Fibroblast of skin of scalp (primary cell): Measurements from ENCODE around the gene DCP1B.

ENCODE experiments used
- DNase-seq: peaks from one replicate; pipeline ENCODE4 v3.0.0-alpha.2; 2013

Gene DCP1B

GRCh38 chr12:1918884-1919236 lies 85.4 kb downstream of the DCP1B start:
- DNase-seq, result no peak

GRCh38 chr12:1918081-1918883 lies 86.0 kb downstream of the DCP1B start, which contains the start of gene CACNA2D4:
Gene CACNA2D4 (minus strand): TSS chr12:1918652. CDS start chr12:1918473, 179 bp downstream.
- no peak for DNase-seq

GRCh38 chr12:1917172-1918070 lies 86.8 kb downstream of the DCP1B start:
- no peak for DNase-seq

- DNase-seq, result no peak
These were observed 87.7 kb downstream of the DCP1B start for GRCh38 chr12:1916371-1917171.

GRCh38 chr12:1915082-1915968 lies 88.9 kb downstream of the DCP1B start:
- no peak for DNase-seq

- DNase-seq, result no peak
These were observed 89.9 kb downstream of the DCP1B start for GRCh38 chr12:1914114-1914911.

- DNase-seq, result no peak
These were observed 90.7 kb downstream of the DCP1B start for GRCh38 chr12:1913377-1914113.

- no peak for DNase-seq
These were observed 91.5 kb downstream of the DCP1B start for GRCh38 chr12:1912580-1913376.

- no peak for DNase-seq
These were observed 92.4 kb downstream of the DCP1B start for GRCh38 chr12:1911598-1912575.

- DNase-seq, result no peak
These were observed 93.8 kb downstream of the DCP1B start for GRCh38 chr12:1910468-1910867.

- DNase-seq, result no peak
These were observed 95.5 kb downstream of the DCP1B start for GRCh38 chr12:1908758-1909157.

GRCh38 chr12:1907652-1908611 lies 96.3 kb downstream of the DCP1B start:
- DNase-seq, result no peak

GRCh38 chr12:1906579-1906978 lies 97.7 kb downstream of the DCP1B start:
- no peak for DNase-seq

GRCh38 chr12:1904875-1905274 lies 99.4 kb downstream of the DCP1B start:
- DNase-seq, result no peak

GRCh38 chr12:1896964-1897363 lies 107.3 kb downstream of the DCP1B start:
- no peak for DNase-seq
